Neural progenitor cell (in vitro differentiated cells): ENCODE measurements around the gene ANP32E.

ENCODE experiments used
- EZH2phosphoT487 ChIP-seq: fragments of 200-600 bp; sonication (generic); IDR thresholded peaks from 2 replicates; pipeline ENCODE4 v1.6.1; 2017; ENCODE audit warnings: antibody characterized with exemption
- TF ChIP-seq, protein P1 (sequence below): fragments of 200-600 bp; sonication (generic); IDR thresholded peaks from 2 replicates; pipeline ENCODE4 v1.5.1; 2017; ENCODE audit warnings: antibody characterized with exemption, mild to moderate bottlenecking

DNA sequence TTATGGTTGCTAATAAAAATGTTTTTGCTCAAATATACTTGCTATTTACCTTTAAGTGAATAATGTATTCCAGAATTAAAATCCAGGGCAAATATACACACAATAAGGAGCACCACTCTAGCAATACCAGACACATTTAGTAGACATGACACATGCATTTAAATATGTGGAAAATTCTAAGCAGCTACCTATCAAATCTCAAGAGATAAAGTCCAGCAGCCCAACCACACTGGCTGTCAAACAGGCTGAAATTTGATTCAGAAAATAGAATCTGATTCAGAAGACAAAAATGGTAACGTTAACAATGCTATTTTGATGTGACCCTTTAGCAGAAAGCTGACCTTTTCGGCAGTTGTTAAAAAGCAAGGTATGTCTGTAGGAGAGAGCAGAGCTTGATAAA, 43.9 kb downstream of the ANP32E start:
- TF ChIP-seq, protein P1, sequence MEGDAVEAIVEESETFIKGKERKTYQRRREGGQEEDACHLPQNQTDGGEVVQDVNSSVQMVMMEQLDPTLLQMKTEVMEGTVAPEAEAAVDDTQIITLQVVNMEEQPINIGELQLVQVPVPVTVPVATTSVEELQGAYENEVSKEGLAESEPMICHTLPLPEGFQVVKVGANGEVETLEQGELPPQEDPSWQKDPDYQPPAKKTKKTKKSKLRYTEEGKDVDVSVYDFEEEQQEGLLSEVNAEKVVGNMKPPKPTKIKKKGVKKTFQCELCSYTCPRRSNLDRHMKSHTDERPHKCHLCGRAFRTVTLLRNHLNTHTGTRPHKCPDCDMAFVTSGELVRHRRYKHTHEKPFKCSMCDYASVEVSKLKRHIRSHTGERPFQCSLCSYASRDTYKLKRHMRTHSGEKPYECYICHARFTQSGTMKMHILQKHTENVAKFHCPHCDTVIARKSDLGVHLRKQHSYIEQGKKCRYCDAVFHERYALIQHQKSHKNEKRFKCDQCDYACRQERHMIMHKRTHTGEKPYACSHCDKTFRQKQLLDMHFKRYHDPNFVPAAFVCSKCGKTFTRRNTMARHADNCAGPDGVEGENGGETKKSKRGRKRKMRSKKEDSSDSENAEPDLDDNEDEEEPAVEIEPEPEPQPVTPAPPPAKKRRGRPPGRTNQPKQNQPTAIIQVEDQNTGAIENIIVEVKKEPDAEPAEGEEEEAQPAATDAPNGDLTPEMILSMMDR = no peak
- no peak for TF ChIP-seq EZH2phosphoT487
